NCI-H2081 treated with DMSO at 0.1 percent for 48 hours (cell line): ENCODE data around the gene PFDN4.

ENCODE experiments used
- DNase-seq: peaks from one replicate; lab custom pipeline; 2025; lab: John Stamatoyannopoulos, UW

PFDN4 gene, protein sequence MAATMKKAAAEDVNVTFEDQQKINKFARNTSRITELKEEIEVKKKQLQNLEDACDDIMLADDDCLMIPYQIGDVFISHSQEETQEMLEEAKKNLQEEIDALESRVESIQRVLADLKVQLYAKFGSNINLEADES

DNA sequence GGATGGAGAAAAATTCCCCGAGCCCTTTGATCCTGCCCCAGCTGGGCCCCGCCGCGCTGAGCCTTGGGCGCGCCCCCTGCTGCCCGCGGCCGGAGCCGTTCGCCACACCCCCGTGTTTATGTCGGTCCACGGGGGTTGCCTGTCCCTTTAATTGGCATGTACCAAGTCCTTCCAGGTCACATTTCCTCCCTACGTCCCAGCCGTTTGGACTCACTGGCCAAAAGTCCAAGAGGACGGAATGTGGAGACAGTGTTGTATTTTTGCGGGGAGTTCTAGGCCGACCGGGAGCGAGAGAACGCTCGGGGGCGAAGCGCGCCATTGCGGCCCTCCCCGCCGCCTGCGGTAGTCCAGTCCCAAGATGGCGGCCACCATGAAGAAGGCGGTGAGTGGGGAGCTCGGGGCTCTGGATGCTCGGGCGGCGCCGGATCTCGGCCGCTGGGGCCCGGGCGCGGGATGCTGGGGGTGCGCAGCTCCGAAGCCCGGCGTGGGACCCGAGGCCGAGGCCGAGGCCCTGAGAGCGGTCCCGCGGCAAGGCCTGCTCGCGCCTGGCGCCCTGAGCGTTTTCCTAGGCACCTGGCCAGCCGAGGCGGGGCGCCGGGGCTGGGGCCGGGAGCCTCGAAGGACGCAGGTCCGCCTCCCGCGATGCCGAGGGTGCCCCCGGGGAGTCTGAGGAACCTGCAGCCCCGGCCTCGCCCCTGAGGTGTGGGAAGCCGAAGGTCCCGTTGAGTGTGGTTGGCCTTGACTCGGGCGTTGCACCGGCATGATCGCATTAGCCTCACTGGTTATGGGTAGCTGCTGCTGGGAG lies at the start of gene PFDN4:
Gene PFDN4 (plus strand): TSS at position 345 of the 805 bp plus-strand sequence. CDS start 14 bp downstream, at position 359.
- no peak for DNase-seq

DNA sequence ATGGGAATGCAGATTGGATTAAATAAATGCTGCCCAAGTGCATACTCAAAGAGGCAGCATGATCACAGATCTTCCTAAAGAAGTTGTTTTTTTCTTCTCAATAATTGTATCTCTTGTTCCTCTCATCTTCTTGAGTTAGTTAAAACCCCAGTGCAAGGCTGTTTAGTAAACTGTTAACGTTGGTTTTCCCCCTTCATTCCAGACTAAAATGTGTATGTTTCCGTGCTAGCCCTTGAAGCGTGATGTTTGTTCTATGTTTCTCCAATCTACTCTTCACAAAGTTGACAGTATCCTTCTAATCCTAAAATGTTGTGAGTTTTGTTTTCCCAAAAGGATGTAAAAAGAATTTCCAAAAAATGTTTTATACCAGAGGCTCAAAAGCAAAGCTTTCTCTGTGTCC lies 49.7 kb upstream of the PFDN4 start:
- no peak for DNase-seq

DNA sequence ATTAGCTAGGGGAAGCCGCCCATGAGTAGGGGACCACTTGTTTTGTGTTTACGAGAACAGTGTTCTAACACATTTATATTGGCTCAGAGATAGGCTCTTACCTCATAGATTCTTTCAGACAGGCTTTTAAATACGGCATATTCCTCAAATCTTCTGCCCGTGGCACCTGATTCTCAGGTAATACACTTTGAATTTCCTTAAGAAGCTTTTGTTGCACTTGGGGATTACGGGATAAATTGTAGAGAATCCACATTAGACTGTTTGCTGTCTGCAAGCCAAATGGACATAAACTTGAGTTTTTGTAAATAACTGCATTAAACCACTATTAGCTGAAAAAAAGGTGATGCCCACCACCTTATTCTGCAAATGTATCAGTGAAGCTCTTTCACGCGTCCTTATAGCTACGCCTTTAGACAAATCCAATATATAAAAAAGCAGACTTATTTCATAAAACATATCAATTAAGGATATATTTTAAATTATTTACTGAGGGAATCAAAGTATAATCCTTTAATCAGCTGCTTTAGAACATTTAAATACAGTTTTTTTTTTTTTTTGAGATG lies 49.0 kb upstream of the PFDN4 start:
- no peak for DNase-seq

DNA sequence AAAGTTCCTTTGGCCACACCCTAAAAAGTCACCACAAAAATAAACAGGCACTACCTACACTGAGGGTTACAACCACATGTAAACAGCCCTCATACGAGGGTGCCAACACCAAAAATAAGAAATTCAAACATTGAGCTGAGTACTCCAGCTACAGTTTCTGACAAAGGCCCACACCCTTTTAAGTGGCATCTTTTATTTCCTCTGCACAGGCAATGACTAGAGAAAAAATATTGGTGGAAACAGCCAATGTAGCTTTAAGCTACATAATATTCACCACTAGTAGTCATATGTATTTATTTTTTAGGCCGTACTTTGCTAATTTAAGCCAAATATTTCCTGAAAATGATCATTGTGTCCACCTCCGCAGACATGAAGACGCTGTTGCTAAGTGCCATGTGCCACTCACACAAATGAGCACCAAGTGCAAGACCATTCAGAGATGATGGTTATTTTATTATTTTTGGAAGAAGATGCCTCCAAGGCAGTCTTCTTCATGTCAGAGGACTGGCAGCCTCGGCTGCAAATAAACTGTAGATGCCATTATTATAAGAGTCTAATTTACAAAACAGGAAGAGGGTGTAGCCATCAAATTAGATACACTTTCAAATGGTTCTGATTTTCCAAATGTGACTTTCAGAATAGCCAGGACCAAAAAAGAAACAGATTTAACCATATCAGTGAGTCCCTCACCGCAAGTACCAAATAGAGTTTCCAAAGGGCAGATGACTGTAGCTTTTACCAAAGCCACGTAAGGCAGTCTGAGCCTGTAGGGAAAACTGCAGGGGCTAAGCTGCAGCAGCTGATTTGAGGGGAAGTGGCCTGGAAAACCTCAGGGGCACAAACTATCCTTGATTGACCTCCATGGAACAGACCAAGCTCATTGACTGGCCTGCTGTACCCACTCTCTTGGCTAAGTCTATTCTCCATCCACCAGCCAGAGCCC lies 47.6 kb upstream of the PFDN4 start:
- no peak for DNase-seq

DNA sequence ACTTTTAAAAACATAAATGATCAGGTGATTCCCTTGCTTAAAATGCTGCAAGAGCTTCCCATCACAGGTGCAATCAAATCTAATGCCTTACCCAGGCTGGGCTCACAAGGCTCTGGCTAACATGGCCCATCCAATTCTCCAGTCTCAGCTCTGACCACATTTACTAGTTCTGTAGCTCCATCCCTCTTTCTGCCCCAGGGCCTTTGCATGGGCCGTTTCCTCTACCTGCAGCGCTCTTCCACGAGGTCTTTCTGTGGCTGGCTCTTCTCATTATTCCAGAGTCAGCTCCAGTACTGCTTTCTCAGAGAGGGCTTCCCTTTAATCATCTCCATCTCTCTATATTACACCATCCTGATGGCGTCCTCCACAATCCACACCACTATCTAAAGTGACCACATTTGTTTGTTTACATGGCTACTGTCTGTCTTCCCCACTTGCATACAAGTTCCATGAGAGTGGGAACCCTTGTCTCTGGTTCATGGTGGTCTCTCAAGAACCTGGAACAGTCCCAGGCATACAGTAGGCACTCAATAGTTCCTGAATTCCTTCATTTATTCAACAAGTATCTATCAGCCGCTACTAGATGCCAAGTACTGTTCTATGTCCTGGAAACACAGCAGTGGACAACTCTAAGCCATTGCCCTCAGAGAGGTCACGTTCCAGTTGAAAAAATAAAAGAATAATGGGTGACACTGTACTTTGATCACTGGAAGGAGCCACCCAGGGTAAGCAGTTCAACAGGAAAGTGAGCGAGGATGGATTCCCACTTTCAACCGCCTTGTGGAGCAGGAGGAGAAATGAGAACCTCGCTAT lies 46.7 kb upstream of the PFDN4 start:
- DNase-seq = no peak

DNA sequence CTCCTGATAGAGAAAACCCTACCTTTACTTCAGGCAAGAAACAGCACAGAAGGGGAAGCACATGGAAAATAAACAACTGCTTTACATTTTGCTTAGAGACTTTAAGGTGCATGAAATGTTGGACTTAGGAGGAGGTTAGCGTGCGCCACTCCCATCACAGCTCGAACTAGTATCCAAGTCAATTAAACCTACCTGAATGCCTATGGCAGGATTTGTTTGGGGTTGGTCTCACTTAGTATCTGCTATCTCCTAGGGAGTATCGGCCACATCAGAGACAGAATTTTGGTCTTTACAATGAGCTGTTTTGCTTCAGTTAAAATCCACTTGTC lies 46.1 kb upstream of the PFDN4 start:
- no peak for DNase-seq

DNA sequence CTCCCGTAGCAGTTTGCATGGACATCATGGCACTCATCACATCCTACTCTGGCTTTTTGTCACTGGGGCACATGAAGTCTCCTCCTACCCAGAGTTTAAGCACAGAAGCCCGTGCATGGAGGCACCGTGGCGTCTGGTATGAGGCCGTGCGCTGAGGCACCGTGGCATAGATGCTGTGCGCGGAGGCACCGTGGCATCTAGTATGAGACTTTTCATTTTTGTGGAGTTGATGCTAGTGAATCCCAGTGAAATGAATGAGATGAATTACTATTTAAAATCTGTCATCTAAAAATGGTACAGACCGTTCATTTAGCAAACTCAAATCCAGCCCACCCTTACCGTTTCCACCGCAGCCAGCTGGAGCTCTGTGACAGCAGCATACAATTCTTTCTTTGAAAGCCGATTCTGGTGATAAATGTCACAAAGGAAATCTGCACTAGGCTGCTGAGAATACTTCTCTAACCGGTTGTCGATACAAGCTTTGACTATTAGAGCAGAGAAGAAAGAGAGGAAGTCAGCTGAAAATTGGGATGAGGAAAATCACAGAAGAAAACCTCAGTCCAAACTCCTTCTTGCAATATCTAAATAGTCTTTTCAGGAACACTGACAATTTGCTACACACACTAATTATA lies 45.4 kb upstream of the PFDN4 start:
- no peak for DNase-seq

DNA sequence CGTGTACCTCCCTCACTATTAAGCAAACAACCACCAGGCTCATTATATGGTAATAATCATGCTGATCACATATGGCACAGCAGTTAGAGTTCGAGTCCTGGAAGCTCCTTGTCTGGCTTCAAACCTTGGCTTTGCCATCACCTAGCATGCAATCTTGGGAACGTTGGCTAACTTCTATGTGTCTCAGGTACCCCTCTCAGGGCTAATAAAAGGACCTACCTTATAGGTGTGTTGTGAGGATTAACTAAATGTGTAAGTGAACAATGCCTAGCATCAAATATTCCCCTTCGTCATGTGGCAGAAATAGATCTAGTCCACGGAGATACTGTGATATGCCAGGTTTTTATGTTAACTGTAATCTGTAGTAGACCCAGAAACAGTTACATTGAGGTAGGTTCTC lies 44.5 kb upstream of the PFDN4 start:
- no peak for DNase-seq

DNA sequence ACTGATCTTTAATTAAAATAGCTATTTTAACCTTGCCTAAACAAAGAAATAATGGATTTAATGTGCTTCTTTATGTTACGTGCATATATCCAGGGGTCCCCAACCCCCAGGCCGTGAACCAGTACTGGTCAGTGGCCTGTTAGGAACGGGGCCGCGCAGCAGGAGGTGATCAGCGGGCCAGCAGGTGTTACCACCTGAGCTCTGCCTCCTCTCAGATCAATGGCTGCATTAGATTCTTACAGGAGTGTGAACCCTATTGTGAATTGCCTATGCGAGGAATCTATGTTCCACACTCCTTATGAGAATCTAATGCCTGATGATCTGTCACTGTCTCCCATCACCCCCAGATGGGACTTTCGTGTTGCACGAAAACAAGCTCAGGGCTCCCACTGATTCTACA lies 42.9 kb upstream of the PFDN4 start:
- no peak for DNase-seq

DNA sequence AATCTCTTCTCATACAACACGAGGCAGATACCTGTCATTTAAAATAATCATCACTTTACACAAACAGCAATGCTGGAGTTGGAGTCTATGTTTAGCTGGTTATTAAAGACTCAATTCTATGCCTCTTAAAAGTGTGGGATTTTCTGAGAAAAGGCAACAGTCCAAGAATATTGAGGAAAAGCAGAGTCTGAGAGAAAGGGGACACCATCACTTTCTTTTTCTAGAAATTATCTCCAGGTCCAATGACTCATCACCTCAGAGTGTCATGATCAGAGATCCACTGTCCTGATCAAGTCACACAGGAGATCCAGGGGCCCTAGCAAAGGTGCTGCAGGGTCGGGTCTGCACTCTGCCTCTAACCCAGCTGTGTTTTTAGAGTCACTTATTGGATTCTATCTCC lies 42.1 kb upstream of the PFDN4 start:
- DNase-seq = no peak

DNA sequence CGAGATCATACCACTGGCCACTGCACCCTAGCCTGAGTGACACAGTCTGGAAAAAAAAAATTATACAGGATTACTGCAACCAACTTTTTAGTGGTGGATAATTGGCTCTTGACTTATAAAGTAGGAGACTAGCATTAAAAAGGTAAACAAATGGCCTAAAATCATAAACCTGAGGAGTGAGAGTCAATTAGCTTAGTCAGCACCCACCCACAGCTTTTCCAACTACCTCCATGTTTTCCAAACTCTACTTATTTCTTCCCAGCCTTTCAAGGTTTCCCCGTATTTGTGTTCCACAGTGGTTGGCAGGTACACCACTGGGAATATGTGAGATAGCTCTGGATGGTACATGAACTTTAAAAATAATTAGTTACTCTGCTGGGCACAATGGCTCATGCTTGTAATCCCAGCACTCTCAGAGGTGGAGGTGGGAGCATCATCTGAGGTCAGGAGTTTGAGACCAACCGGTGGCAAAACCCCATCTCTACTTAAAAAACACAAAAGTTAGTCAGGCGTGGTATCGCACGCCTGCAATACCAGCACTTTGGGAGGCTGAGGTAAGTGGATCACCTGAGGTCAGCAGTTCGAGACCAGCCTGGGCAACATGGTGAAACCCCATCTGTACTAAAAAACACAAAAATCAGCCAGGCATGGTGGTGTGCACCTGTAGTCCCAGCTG lies 40.8 kb upstream of the PFDN4 start:
- no peak for DNase-seq

DNA sequence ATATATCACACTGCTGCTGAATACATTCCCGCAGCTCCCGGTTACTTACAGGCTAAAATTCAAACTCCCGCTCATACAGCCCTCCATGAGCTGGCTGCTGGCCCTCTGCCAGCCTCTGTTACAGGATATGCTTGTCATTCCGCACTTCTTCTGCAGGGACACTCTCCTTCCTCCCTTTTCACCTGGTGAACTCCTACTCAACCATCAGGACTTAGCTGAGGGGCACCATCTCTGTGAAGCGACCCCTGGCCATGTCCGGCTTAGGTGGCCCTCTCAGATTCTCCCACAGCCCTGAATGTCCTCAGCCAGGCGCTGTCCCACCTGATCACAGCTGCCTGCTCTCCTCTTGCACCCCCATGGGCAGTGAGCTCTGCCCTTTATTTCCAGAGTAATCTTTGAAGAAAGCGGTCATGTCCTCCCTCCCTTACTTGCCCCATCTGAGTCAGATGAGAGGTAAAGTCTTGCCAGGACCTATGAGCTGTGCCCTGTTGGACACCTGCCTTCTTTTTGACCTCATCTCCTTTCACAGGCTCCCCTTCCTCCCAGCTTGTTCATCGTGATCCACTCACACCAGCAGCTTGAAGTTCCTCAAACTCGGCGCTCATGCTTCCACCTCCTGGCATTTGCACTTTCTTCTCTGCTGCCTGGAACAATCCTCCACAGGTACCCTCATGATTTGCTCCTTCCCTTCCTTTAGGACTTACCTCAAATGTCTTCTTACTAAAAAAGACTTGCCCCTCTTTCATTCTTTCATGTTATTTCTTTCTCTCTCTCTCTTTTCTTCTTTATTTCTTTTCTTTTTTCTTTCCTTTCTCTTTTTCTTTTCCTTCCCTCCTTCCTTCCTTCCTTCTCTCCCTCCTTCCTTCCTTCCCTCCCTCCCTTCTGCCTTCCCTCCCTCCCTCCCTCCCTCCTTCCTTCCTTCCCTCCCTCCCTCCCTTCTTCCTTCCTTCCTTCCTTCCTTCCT lies 39.7 kb upstream of the PFDN4 start:
- no peak for DNase-seq

DNA sequence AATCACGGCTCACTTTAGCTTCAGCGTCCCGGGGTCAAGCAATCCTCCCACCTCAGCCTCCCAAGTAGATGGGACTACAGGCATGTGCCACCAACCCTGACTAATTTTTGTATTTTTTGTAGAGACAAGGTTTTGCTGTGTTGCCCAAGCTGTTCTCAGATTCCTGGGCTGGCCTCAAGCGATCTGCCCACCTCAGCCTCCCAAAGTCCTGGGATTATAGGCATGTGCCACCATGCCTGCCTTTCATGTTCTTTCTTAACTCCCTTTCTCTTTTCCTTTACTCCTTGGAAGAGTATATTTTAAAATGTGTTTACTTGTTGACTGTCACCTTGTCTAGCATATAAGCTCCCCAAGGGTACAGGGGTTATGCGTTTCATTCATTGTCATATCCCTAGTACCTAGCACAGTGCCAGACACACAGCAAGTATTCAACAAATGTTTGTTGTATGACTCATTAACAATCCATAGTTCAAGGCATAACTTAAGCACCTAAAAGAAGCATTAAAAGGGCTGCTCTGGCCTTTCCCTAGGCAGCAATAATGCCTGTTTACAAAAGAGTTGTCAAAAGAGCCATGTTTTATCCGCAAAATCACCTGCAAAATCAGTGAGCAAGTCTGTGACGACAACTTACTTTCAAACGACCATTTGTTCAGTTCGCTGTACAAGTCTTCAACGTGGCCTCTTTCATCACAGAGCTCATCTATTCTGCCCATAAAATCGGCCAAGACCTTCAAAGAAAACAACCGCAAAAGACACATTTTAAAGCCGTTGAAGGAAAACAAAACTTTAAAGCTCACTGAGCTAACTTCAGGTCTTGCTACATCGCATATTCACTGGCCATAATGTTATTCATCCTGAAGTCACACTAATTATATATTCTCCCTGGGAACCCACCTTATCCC lies 38.7 kb upstream of the PFDN4 start:
- no peak for DNase-seq

DNA sequence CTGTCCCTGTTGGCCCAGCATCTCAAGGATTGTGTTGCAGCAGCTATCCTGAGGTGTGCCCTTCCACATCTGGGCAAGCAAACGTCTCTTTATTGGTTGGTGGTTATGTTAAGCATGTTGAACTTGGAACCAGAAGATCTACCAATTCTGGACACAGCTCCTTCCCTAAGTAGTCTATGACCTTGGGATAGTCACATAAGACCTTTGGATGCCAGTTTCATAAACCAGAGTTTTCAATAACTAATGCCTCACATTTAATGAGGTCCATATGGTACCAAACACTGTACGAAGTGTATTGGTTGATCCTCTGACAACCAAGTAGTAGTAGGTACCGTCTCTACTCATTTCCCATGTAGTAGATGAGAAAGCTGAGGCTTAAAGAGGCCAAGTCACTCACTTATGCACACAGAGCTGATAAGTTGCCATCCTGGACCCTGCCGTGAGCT lies 37.8 kb upstream of the PFDN4 start:
- no peak for DNase-seq

DNA sequence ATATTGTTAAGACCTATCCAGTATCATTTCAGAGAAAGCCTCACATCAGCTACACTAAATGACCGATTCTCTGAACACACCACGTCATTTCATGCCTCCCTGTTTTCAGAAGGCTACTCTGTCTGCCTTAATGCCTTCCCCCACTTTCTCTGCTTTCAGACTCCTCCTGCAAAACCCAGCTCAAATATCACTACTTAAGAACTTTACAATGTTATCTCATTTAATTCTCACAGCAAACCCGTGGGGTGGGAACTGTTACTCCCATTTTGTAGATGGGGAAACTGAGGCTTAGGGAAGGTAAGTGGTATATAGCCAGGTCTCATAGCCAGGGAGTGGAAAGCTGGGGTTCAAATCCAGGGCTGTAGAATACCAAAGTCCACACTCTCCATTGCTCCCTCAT lies 36.9 kb upstream of the PFDN4 start:
- DNase-seq = no peak

DNA sequence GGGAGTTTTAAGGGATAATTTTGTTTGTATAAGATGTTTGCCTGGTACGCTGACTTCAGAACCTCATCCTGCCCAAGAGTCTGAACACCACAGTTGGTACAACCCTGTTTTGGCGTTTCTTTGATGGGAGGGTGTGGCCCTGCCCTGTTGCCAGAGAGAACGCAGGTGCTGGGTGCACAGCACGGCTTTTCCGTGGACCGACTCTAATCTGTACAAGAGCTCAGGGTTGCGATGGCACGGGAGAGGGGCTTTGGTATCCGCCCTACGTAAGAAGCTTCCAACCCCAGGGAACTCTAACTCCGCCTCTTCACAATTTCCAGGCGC lies 35.4 kb upstream of the PFDN4 start:
- no peak for DNase-seq

DNA sequence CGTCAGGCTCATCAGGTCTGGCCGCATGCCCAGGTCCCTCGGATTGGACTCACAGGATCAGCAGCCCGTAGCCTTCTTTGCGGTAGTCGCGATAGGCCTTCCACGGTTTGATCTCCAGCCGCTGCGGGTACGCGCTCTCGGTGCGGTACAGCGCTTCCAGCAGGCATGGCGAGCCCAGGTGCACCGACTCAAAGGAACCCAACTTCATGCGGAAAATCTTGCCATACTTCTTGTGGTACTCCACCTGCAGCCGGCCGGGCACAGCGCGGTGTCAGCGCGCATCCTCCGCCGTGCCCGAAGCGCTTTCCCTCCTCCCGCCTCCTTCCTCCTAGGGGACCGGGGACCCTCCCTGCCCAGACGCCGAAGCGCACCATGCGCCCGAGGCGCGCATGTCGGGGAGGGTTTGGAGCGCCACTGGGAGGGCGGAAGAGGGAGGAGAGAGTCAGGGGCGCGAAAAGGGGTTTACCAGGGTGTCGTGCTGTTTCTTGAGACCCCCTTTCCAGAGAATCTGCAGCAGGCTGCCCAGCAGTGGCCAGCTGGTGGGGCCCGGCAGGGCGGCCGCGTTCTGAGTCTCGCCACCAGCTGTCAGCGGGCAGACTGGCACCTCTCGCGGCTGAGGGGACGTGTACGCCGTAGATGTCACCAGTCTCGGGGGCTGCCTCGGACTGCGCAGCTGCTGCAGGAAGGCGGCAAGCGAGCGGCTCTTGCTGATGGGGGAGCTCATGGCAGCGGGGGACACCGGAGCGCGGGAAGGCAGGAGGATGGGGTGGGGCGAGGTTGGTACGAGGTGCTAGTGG lies 34.8 kb upstream of the PFDN4 start:
- DNase-seq = no peak
